Measurements from ENCODE around the gene UBE2I.

Gene UBE2I

DNA sequence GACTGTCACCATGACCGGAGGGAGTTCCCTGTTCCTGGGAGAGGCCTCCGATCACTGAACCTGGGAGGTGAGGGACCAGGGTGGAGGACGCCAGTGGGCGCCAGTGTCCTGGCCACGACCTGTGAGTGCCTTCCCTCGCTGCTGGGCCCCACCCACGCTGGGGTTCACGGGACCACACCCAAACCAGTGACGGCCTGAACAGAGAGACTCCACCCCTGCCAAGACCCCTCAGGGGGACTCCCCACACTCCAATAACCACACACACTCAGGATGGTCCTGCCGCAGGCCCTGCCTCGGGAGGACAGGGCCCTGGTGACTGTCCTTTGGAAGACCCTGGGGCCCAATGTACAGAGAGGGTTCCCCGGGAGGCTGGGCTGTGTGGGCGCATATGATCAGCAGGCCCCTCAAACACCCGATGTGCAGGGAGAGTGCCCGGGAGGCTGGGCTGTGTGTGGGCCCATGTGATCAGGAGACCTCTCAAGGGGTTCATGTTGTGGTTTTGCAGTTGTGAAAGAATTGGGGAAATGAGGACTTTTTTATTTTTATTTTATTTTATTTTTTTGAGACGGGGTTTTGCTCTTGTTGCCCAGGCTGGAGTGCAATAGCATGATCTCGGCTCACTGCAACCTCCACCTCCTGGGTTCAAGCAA is 27.0 kb upstream of the UBE2I start:
- TF ChIP-seq EZH2phosphoT487 (IDR thresholded peaks at IDR 0.05; ENCODE audit: borderline replicate concordance): no peak
- TF ChIP-seq, protein P1, sequence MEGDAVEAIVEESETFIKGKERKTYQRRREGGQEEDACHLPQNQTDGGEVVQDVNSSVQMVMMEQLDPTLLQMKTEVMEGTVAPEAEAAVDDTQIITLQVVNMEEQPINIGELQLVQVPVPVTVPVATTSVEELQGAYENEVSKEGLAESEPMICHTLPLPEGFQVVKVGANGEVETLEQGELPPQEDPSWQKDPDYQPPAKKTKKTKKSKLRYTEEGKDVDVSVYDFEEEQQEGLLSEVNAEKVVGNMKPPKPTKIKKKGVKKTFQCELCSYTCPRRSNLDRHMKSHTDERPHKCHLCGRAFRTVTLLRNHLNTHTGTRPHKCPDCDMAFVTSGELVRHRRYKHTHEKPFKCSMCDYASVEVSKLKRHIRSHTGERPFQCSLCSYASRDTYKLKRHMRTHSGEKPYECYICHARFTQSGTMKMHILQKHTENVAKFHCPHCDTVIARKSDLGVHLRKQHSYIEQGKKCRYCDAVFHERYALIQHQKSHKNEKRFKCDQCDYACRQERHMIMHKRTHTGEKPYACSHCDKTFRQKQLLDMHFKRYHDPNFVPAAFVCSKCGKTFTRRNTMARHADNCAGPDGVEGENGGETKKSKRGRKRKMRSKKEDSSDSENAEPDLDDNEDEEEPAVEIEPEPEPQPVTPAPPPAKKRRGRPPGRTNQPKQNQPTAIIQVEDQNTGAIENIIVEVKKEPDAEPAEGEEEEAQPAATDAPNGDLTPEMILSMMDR (conservative IDR thresholded peaks at IDR 0.05; ENCODE audit: low read length): no peak
- H3K27me3 ChIP-seq (ENCODE audit: insufficient read depth, low read length, poor library complexity, severe bottlenecking): no peaks in the 10 kb centered on the region
- no peaks in the 10 kb centered on the region for H3K9me3 ChIP-seq (ENCODE audit: insufficient read depth, low read depth, low read length)
- H2AFZ ChIP-seq (ENCODE audit: low read length): no peak overlapping the region
- no peaks in the 10 kb centered on the region for H3K4me1 ChIP-seq (ENCODE audit: insufficient read depth, low read length, poor library complexity, severe bottlenecking)
- no peak overlapping the region for H3K4me3 ChIP-seq (ENCODE audit: low read length, poor library complexity, severe bottlenecking)
- no peak overlapping the region for H3K4me2 ChIP-seq (ENCODE audit: low read depth, low read length, poor library complexity, severe bottlenecking)
- no peak overlapping the region for H3K9ac ChIP-seq (ENCODE audit: low read depth, low read length, poor library complexity, severe bottlenecking)
- H3K36me3 ChIP-seq (ENCODE audit: insufficient read depth, low read length): no peaks in the 10 kb centered on the region
- H3F3A ChIP-seq (ENCODE audit: low read depth): no peaks in the 10 kb centered on the region
- no peaks in the 10 kb centered on the region for H4K20me1 ChIP-seq (ENCODE audit: insufficient read depth, low read length, poor library complexity, severe bottlenecking)
- H3K79me2 ChIP-seq (ENCODE audit: insufficient read depth, low read length): no peaks in the 10 kb centered on the region
- no peaks in the 10 kb centered on the region for H3K9me2 ChIP-seq (replicated peaks; ENCODE audit: low read depth, low read length)

DNA sequence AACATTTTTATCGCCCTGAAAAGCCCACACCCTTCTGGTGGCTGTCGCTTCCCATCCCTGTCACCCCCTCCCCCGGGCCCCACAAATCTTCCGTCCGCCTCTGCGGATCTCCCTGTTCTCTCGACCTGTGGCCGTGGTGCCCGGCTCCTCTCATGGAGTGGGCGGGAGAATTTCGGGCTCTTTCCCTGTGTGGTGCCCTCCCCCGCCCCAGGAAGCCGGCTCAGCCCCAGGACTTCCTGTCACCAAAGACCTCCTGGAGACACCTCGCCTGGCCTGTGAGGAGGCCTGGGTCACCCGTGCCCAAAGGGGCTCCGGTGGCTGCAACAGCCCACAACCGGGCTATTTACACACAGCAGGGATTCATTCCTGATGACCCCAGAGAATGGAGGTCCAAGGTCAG is 26.1 kb upstream of the UBE2I start:
- TF ChIP-seq, protein P1 (conservative IDR thresholded peaks at IDR 0.05; ENCODE audit: low read length): no peak
- no peak for TF ChIP-seq EZH2phosphoT487 (IDR thresholded peaks at IDR 0.05; ENCODE audit: borderline replicate concordance)
- H4K20me1 ChIP-seq (ENCODE audit: insufficient read depth, low read length, poor library complexity, severe bottlenecking): no peaks in the 10 kb centered on the region
- no peak overlapping the region for H3K9ac ChIP-seq (ENCODE audit: low read depth, low read length, poor library complexity, severe bottlenecking)
- H3K9me2 ChIP-seq (replicated peaks; ENCODE audit: low read depth, low read length): no peaks in the 10 kb centered on the region
- no peak overlapping the region for H3K4me2 ChIP-seq (ENCODE audit: low read depth, low read length, poor library complexity, severe bottlenecking)
- H3K9me3 ChIP-seq (ENCODE audit: insufficient read depth, low read depth, low read length): no peaks in the 10 kb centered on the region
- no peak overlapping the region for H2AFZ ChIP-seq (ENCODE audit: low read length)
- H3F3A ChIP-seq (ENCODE audit: low read depth): no peaks in the 10 kb centered on the region
- no peaks in the 10 kb centered on the region for H3K4me1 ChIP-seq (ENCODE audit: insufficient read depth, low read length, poor library complexity, severe bottlenecking)
- H3K4me3 ChIP-seq (ENCODE audit: low read length, poor library complexity, severe bottlenecking): no peak overlapping the region
- no peaks in the 10 kb centered on the region for H3K79me2 ChIP-seq (ENCODE audit: insufficient read depth, low read length)
- H3K27me3 ChIP-seq (ENCODE audit: insufficient read depth, low read length, poor library complexity, severe bottlenecking): no peaks in the 10 kb centered on the region
- no peaks in the 10 kb centered on the region for H3K36me3 ChIP-seq (ENCODE audit: insufficient read depth, low read length)

DNA sequence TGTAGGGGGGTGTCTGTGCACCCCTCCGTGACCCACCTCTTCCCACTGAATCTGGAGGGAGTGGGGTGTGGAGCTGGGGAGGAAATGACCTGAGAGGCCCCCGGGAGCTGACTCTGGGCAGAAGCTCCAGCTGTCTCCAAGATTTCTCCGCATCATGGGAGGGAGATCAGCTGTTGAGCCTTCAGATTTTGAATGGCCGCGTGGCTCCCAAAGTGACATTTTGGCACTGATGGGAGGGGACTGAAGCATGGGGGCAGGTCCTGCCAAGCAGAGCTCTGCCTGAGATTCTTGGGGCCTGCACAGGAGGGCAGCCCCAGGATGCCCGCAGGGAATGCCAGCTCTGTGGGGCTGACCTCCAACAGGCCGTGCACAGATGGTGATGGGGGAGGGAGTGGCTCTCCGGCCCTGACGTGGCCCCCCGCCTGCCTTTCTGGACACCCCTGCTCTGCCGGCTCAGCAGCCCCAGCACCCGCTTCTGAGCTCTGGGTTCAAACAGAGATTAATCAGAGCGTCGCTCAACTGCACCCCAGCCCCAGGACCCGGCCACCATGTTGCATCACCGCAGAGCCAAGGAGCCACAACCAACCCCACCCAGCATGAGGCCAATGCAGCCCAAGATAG is 25.3 kb upstream of the UBE2I start:
- TF ChIP-seq EZH2phosphoT487 (IDR thresholded peaks at IDR 0.05; ENCODE audit: borderline replicate concordance): no peak
- TF ChIP-seq, protein P1 (conservative IDR thresholded peaks at IDR 0.05; ENCODE audit: low read length): no peak
- Histone ChIP-seq H3F3A (ENCODE audit: low read depth) (no peaks in the 10 kb centered on the region), H4K20me1 (ENCODE audit: insufficient read depth, low read length, poor library complexity, severe bottlenecking) (no peaks in the 10 kb centered on the region), H3K79me2 (ENCODE audit: insufficient read depth, low read length) (no peaks in the 10 kb centered on the region), H3K9me3 (ENCODE audit: insufficient read depth, low read depth, low read length) (no peaks in the 10 kb centered on the region), H3K9me2 (replicated peaks; ENCODE audit: low read depth, low read length) (no peaks in the 10 kb centered on the region), H3K9ac (ENCODE audit: low read depth, low read length, poor library complexity, severe bottlenecking) (no peak overlapping the region), H3K4me3 (ENCODE audit: low read length, poor library complexity, severe bottlenecking) (no peak overlapping the region), H3K4me2 (ENCODE audit: low read depth, low read length, poor library complexity, severe bottlenecking) (no peak overlapping the region), H3K36me3 (ENCODE audit: insufficient read depth, low read length) (no peaks in the 10 kb centered on the region), H3K27me3 (ENCODE audit: insufficient read depth, low read length, poor library complexity, severe bottlenecking) (no peaks in the 10 kb centered on the region), H3K4me1 (ENCODE audit: insufficient read depth, low read length, poor library complexity, severe bottlenecking) (no peaks in the 10 kb centered on the region), H2AFZ (ENCODE audit: low read length) (no peak overlapping the region)
